NB4 (cell line): Measurements from ENCODE around the gene GALNT10.

Source experiments
- CTCF ChIP-seq: IDR thresholded peaks from one replicate; pipeline ENCODE4 v1.5.1; 2012; ENCODE audit warnings: low read depth, low read length
- MYC ChIP-seq: IDR thresholded peaks from 2 replicates; pipeline ENCODE4 v1.6.1; 2011; ENCODE audit warnings: low read depth, low read length
- POLR2A ChIP-seq: IDR thresholded peaks from 2 replicates; pipeline ENCODE4 v1.6.1; 2011; ENCODE audit warnings: mild to moderate bottlenecking; ENCODE audit not compliant: insufficient read length; ENCODE audit errors: extremely low read depth

- TF ChIP-seq CTCF (no peak), MYC (no peak), POLR2A (no peak)
These were observed 212.1 kb downstream of the GALNT10 start for GRCh38 chr5:154402611-154403010.
